HL-60 (cell line): Measurements from ENCODE around the gene ADAMTSL5.

Experiments
- CTCF ChIP-seq: IDR thresholded peaks from one replicate; pipeline ENCODE4 v1.5.1; 2011; ENCODE audit warnings: low read length, control low read depth, inconsistent platforms; ENCODE audit not compliant: insufficient read depth
- GABPA ChIP-seq: IDR thresholded peaks from 2 replicates; pipeline ENCODE4 v1.6.1; 2012; ENCODE audit warnings: low read depth

GRCh38 chr19:1524287-1524971, 11.6 kb upstream of the ADAMTSL5 start:
- no peak for TF ChIP-seq CTCF
- TF ChIP-seq GABPA, result no peak
